ENCODE data around the gene TBC1D1.
A peak's percentile ranks its signal among the peaks of the same experiment; 100 is the strongest.

The TBC1D1 gene

GRCh38 chr4:38111717-38112116 is 220.8 kb downstream of the TBC1D1 start:
- Mint-ChIP-seq H3K27ac (no peak overlapping the region), H3K36me3 (ENCODE audit: low read depth) (peaks cover 25% of the 10 kb centered on the region), H3K4me3 (no peak overlapping the region), H3K27me3 (no peaks in the 10 kb centered on the region), H3K9me3 (no peaks in the 10 kb centered on the region), H3K4me1 (ENCODE audit: low read depth) (no peaks in the 10 kb centered on the region)

GRCh38 chr4:38113132-38113531 is 222.2 kb downstream of the TBC1D1 start:
- Mint-ChIP-seq H3K36me3 (ENCODE audit: low read depth) (peaks cover 13% of the 10 kb centered on the region), H3K27me3 (no peaks in the 10 kb centered on the region), H3K27ac (no peak overlapping the region), H3K4me1 (ENCODE audit: low read depth) (no peaks in the 10 kb centered on the region), H3K9me3 (no peaks in the 10 kb centered on the region), H3K4me3 (no peak overlapping the region)

- H3K4me3 Mint-ChIP-seq = no peak overlapping the region
- H3K27me3 Mint-ChIP-seq = no peaks in the 10 kb centered on the region
- H3K4me1 Mint-ChIP-seq (ENCODE audit: low read depth) = no peaks in the 10 kb centered on the region
- H3K27ac Mint-ChIP-seq = no peak overlapping the region
- peaks cover 15% of the 10 kb centered on the region for H3K36me3 Mint-ChIP-seq (ENCODE audit: low read depth)
- H3K9me3 Mint-ChIP-seq = no peaks in the 10 kb centered on the region
Observed at GRCh38 chr4:38113551-38113950, 222.7 kb downstream of the TBC1D1 start.

DNA sequence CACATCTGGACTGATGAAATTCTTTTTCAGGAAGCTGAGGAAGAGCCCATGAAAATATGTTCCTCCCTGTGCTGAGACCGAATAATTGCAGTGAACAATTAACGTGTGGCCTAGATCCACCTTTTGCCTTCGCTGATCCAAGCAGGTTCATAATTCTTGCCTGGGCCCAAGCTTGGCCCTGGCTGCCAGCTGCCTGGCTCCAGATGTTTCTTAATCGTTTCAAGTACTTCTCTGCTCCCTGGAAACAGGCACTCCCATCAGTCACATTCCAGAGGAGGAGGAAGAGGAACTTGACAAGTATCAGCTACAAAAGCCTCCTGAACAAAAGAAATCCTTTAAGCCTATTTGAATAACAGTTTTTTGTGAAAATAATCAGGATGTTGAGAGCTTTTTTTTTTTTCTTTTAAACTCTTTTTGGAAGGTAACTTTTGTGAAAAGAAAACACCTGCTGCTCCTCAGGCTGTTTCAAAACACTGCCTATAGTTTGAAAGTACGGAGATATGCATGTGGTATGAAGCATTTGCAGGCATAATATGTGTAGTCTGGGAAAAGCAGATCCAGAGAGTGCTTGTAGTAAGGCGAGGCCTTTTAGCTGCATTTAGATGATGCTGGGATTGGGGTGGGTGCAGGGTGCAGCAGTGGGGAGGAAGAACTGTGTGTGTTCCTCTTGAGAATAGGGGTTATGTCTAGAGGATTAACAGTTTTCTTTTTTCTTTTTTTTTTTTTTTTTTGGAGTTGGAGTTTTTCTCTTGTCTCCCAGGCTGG is 223.7 kb downstream of the TBC1D1 start:
- peaks cover 17% of the 10 kb centered on the region for H3K36me3 Mint-ChIP-seq (ENCODE audit: low read depth)
- H3K9me3 Mint-ChIP-seq = no peaks in the 10 kb centered on the region
- H3K4me1 Mint-ChIP-seq (ENCODE audit: low read depth) = no peaks in the 10 kb centered on the region
- no peaks in the 10 kb centered on the region for H3K27me3 Mint-ChIP-seq
- H3K27ac Mint-ChIP-seq = no peak overlapping the region
- no peak overlapping the region for H3K4me3 Mint-ChIP-seq

DNA sequence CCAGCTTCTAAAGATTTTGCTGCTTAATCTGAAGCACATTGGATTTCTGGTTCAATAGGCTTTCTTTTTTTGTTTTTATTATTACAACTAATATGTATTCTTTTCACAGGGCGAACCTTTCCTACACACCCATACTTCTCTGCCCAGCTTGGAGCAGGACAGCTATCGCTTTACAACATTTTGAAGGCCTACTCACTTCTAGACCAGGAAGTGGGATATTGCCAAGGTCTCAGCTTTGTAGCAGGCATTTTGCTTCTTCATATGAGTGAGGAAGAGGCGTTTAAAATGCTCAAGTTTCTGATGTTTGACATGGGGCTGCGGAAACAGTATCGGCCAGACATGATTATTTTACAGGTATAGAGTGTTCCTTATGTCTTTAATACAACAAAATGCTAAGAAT is 224.7 kb downstream of the TBC1D1 start:
- H3K36me3 Mint-ChIP-seq (ENCODE audit: low read depth) = peaks cover 17% of the 10 kb centered on the region

DNA sequence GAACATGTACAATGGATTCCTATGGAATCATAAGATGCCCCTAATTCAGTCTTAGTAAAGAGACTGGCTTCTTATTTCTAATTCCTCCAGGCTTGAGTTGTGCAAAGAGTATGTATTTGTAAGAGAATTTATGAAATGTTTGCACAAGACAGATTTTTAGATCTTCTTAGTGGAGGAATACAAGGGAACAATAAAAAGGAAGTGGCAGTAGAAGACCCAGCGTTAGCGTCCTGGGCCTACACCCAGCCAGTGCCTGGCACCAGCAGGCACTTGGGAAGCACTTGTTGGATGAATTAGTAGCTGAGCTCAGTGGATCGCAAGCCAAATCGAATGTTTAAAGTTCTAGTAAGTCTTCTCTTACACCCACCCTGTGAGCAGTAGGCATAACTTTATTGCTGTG is 226.7 kb downstream of the TBC1D1 start:
- H3K9me3 Mint-ChIP-seq = no peaks in the 10 kb centered on the region
- H3K36me3 Mint-ChIP-seq (ENCODE audit: low read depth) = peaks cover 31% of the 10 kb centered on the region
- H3K4me3 Mint-ChIP-seq = no peak overlapping the region
- H3K4me1 Mint-ChIP-seq (ENCODE audit: low read depth) = no peaks in the 10 kb centered on the region
- no peaks in the 10 kb centered on the region for H3K27me3 Mint-ChIP-seq
- no peak overlapping the region for H3K27ac Mint-ChIP-seq

More for the DNA sequence above, 224.7 kb downstream of the TBC1D1 start:
- Mint-ChIP-seq H3K27me3 (no peaks in the 10 kb centered on the region), H3K27ac (no peak overlapping the region), H3K9me3 (no peaks in the 10 kb centered on the region), H3K4me1 (ENCODE audit: low read depth) (no peaks in the 10 kb centered on the region), H3K4me3 (no peak overlapping the region)

GRCh38 chr4:38119668-38120385 is 228.9 kb downstream of the TBC1D1 start:
- no peaks in the 10 kb centered on the region for H3K27me3 Mint-ChIP-seq
- no peaks in the 10 kb centered on the region for H3K9me3 Mint-ChIP-seq

GRCh38 chr4:38120772-38121171 is 229.9 kb downstream of the TBC1D1 start:
- H3K27me3 Mint-ChIP-seq = no peaks in the 10 kb centered on the region
- no peaks in the 10 kb centered on the region for H3K9me3 Mint-ChIP-seq
- H3K4me3 Mint-ChIP-seq = no peak overlapping the region
- H3K4me1 Mint-ChIP-seq (ENCODE audit: low read depth) = peaks cover 8% of the 10 kb centered on the region
- H3K36me3 Mint-ChIP-seq (ENCODE audit: low read depth) = peaks cover 44% of the 10 kb centered on the region
- H3K27ac Mint-ChIP-seq = no peak overlapping the region

More at GRCh38 chr4:38119668-38120385, 228.9 kb downstream of the TBC1D1 start:
- no peak overlapping the region for H3K4me3 Mint-ChIP-seq
- H3K4me1 Mint-ChIP-seq (ENCODE audit: low read depth) = peaks cover 8% of the 10 kb centered on the region
- H3K36me3 Mint-ChIP-seq (ENCODE audit: low read depth) = peaks cover 36% of the 10 kb centered on the region
- no peak overlapping the region for H3K27ac Mint-ChIP-seq

GRCh38 chr4:38122060-38122459 is 231.2 kb downstream of the TBC1D1 start:
- Mint-ChIP-seq H3K27ac (no peak overlapping the region), H3K9me3 (no peaks in the 10 kb centered on the region), H3K27me3 (no peaks in the 10 kb centered on the region), H3K36me3 (ENCODE audit: low read depth) (peaks cover 43% of the 10 kb centered on the region), H3K4me3 (no peak overlapping the region), H3K4me1 (ENCODE audit: low read depth) (peaks cover 8% of the 10 kb centered on the region)

GRCh38 chr4:38123555-38123954 is 232.7 kb downstream of the TBC1D1 start:
- Mint-ChIP-seq H3K36me3 (ENCODE audit: low read depth) (peaks cover 41% of the 10 kb centered on the region), H3K27me3 (no peaks in the 10 kb centered on the region), H3K4me3 (no peak overlapping the region), H3K9me3 (no peaks in the 10 kb centered on the region), H3K27ac (no peak overlapping the region), H3K4me1 (ENCODE audit: low read depth) (peaks cover 18% of the 10 kb centered on the region)

DNA sequence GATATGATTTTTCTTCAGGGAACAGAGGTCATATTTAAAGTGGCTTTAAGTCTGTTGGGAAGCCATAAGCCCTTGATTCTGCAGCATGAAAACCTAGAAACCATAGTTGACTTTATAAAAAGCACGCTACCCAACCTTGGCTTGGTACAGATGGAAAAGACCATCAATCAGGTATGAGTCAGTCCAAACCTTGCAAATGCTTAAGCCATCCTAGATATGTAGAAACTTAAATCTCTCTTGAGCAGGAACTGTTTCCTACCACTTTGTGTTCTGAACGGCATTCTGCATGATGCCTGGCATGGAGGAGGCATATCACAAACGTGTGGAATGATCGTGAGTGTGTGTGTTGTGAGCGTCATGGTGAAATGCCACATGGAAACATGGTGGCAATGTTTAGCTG is 234.1 kb downstream of the TBC1D1 start:
- H3K36me3 Mint-ChIP-seq (ENCODE audit: low read depth) = peaks cover 39% of the 10 kb centered on the region
- no peaks in the 10 kb centered on the region for H3K9me3 Mint-ChIP-seq
- H3K4me3 Mint-ChIP-seq = no peak overlapping the region
- H3K4me1 Mint-ChIP-seq (ENCODE audit: low read depth) = peaks cover 32% of the 10 kb centered on the region
- no peak overlapping the region for H3K27ac Mint-ChIP-seq
- H3K27me3 Mint-ChIP-seq = no peaks in the 10 kb centered on the region

GRCh38 chr4:38125816-38126215 is 234.9 kb downstream of the TBC1D1 start:
- H3K36me3 Mint-ChIP-seq (ENCODE audit: low read depth) = peaks cover 37% of the 10 kb centered on the region
- no peaks in the 10 kb centered on the region for H3K9me3 Mint-ChIP-seq
- H3K27ac Mint-ChIP-seq = no peak overlapping the region
- H3K4me1 Mint-ChIP-seq (ENCODE audit: low read depth) = peaks cover 40% of the 10 kb centered on the region
- no peak overlapping the region for H3K4me3 Mint-ChIP-seq
- no peaks in the 10 kb centered on the region for H3K27me3 Mint-ChIP-seq

DNA sequence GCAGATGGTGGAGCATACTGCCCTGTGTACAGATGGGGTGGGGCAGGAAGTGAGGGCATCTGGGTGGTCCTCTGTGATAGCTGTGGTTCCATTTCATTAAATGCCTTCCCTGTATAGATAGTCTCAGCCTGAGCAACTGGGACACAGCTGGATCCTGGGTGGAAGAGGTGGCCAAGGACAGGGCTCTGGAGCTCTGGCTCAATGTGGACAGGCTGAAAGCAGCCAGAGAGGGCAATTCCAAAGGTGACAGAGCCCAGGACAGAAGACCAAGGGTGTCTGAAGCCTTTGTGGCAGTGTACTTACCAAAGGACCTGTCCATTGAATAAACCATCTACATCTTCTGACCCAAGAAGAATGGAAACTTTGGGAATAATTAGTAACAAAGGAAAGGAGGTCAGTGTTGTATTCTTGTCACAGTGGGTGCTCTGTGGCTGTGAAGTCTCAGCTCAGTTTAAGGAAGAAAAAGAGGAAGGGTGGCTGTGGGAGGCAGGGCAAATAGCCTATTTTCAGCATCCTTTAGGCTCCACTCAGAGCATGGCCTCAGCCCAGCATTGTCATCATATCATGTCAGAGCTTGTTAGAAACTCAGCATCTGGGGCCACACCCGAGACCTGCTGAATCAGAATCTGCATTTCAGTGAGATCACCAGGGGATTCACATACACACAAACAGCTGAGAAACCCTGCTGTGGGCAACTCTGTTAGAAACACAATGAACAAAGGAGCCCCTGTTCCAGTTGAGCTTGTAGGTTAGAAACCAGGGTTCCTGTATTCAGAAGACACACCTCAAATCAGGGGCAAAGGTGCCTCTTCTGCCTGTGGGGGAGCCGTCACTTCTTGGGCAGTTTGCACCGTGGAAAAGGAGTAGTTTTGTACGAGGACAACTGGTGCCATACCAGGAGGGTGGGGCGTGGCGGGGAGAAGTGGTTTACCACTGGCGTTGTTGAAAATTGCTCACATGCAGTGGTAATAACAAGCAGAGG is 237.9 kb downstream of the TBC1D1 start:
- Mint-ChIP-seq H3K36me3 (ENCODE audit: low read depth) (peaks cover 41% of the 10 kb centered on the region), H3K4me1 (ENCODE audit: low read depth) (peaks cover 62% of the 10 kb centered on the region), H3K9me3 (no peaks in the 10 kb centered on the region), H3K27ac (peak overlapping the region; percentile 91), H3K4me3 (peak overlapping the region; percentile 57), H3K27me3 (no peaks in the 10 kb centered on the region)

DNA sequence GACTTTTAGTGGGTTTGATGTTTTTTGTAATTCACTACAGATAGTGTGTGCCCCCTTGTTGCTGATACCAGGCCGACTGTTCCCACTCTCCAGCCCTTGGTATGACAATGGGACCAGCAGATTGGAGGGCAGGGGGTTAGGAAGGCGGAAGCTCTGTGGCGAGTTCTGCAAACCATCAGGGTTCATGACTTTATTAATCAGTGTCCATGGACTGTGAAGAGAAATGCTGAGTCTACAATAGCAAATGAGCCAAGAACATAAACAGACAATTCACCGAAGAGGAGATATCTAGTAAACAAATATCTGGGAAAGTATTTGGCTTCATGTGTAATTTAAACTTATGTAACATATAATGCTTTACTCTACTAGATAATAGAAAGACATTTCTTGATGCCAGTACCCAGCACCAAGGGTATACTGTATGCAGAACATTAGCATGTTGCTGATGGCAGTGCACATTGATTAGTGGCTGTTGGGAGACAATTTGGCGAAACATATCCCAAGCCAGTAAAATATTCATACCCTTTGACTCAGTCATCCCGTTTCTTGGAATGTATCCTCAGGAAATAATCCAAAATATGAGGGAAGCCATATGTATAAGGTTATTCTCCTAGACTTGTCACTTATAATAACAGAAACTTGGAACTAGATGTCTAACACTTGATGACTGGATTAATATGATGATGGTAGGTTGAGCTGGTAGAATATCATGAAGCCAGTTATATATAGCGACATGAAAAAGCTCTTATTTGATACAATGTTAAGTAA is 238.8 kb downstream of the TBC1D1 start:
- peak overlapping the region; percentile 57 for H3K4me3 Mint-ChIP-seq
- peaks cover 50% of the 10 kb centered on the region for H3K36me3 Mint-ChIP-seq (ENCODE audit: low read depth)
- no peaks in the 10 kb centered on the region for H3K27me3 Mint-ChIP-seq
- peak overlapping the region; percentile 91 for H3K27ac Mint-ChIP-seq
- H3K4me1 Mint-ChIP-seq (ENCODE audit: low read depth) = peaks cover 67% of the 10 kb centered on the region
- no peaks in the 10 kb centered on the region for H3K9me3 Mint-ChIP-seq
